MCF 10A (cell line): ENCODE measurements around the gene GSG1L. TPM values are rescaled to one million over a fixed set of nuclear protein-coding genes. Genes with fewer than 3 reads are reported as not detected.

ENCODE experiments used
- BruUV-seq: library from RNA; stranded (reverse); fragments of 400-500 nt; replicated peaks from 2 replicates; lab custom pipeline; 2021; lab: Mats Ljungman, UMichigan
- CTCF ChIA-PET: fragments of 300-600 bp; sonication (Branson Sonifier 250); formaldehyde crosslinking; extraction: SDS; loops from one replicate; lab custom pipeline; 2021; ENCODE audit warnings: antibody characterized with exemption, inconsistent platforms; lab: Yijun Ruan, JAX
- POLR2A ChIA-PET: fragments of 300-600, 350-650 bp; sonication (Branson Sonifier 250); formaldehyde crosslinking; extraction: SDS; loops from one replicate; lab custom pipeline; 2020; ENCODE audit warnings: antibody characterized with exemption, inconsistent platforms; lab: Yijun Ruan, JAX
- DNase-seq: peaks from one replicate; pipeline ENCODE4 v3.0.0-alpha.2; 2018; ENCODE audit not compliant: unreplicated experiment
- H3K27ac Mint-ChIP-seq: one replicate; pipeline ENCODE4 v1.8.0; 2022; ENCODE audit warnings: mild to moderate bottlenecking, low read depth, mixed read lengths; ENCODE audit not compliant: unreplicated experiment
- H3K27me3 Mint-ChIP-seq: one replicate; pipeline ENCODE4 v1.8.0; 2022; ENCODE audit warnings: mixed read lengths; ENCODE audit not compliant: insufficient read depth, unreplicated experiment
- H3K36me3 Mint-ChIP-seq: one replicate; pipeline ENCODE4 v1.8.0; 2022; ENCODE audit warnings: mild to moderate bottlenecking, moderate library complexity, mixed read lengths; ENCODE audit not compliant: insufficient read depth, unreplicated experiment
- H3K4me1 Mint-ChIP-seq: one replicate; pipeline ENCODE4 v1.8.0; 2022; ENCODE audit warnings: mixed read lengths; ENCODE audit not compliant: insufficient read depth, unreplicated experiment
- H3K4me3 Mint-ChIP-seq: one replicate; pipeline ENCODE4 v1.8.0; 2022; ENCODE audit warnings: mild to moderate bottlenecking, moderate library complexity, mixed read lengths; ENCODE audit not compliant: unreplicated experiment
- H3K9me3 Mint-ChIP-seq: one replicate; pipeline ENCODE4 v1.8.0; 2022; ENCODE audit warnings: mixed read lengths; ENCODE audit not compliant: unreplicated experiment
- CTCF ChIP-seq: fragments of 200-600 bp; IDR thresholded peaks from one replicate; pipeline ENCODE4 v1.8.0; 2022; ENCODE audit warnings: antibody characterized with exemption, mild to moderate bottlenecking; ENCODE audit not compliant: unreplicated experiment
- intact Hi-C: fragments of 100-400 bp; cut with micrococcal nuclease; formaldehyde crosslinking; loops from 2 replicates; pipeline ENCODE4 v1.14.1; 2022
- total RNA-seq: library from RNA; stranded (reverse); gene quantifications from 2 replicates; pipeline ENCODE4 v1.2.3, GENCODE V29; 2022

The GSG1L gene
- total RNA-seq, 1 experiment from 2014 or later, result not detected

GRCh38 chr16:28001642-28002041 lies 61.9 kb downstream of the GSG1L start:
- H3K27me3 Mint-ChIP-seq, result no peaks in the 10 kb centered on the region
- CTCF ChIA-PET, result no interaction called here
- H3K4me1 Mint-ChIP-seq, result no peaks in the 10 kb centered on the region
- TF ChIP-seq CTCF, result no peak
- no peak overlapping the region for H3K27ac Mint-ChIP-seq
- no peaks in the 10 kb centered on the region for H3K36me3 Mint-ChIP-seq
- POLR2A ChIA-PET, result no interaction called here
- H3K9me3 Mint-ChIP-seq, result no peaks in the 10 kb centered on the region
- intact Hi-C loops, result no loop called here
- DNase-seq, result no peak
- BruUV-seq, result no TSS peak
- H3K4me3 Mint-ChIP-seq, result no peak overlapping the region

DNA sequence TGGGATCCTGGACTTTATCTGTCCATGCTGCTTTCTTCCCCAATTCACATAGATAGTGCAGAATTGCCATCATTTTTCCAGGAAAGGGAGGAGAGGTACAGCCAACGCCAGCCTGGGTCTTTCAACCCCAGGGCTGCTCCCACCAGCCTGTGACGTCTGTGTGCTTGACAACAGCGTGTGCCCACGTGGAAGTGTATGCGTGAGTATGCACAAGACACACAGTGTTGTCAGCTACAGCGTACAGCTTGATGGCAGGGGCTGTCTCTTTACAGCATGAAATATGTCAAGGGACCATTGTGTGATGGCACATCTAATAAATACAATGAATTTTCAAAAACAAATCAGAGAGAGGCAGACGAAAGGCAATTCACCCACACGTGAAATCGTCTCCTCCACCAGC lies 62.3 kb downstream of the GSG1L start:
- Mint-ChIP-seq H3K36me3 (no peaks in the 10 kb centered on the region), H3K4me3 (no peak overlapping the region), H3K27me3 (no peaks in the 10 kb centered on the region), H3K27ac (no peak overlapping the region), H3K4me1 (no peaks in the 10 kb centered on the region), H3K9me3 (peaks cover 2% of the 10 kb centered on the region)
- no peak for TF ChIP-seq CTCF
- BruUV-seq, result no TSS peak
- ChIA-PET POLR2A (no interaction called here), CTCF (interaction anchor here (0.5 to 1.2 kb wide), 2 partner anchors 13 to 28 kb away, joined by 3 to 5 read pairs; no protein-coding TSS in a partner anchor)
- no peak for DNase-seq
- intact Hi-C loops, result no loop called here

DNA sequence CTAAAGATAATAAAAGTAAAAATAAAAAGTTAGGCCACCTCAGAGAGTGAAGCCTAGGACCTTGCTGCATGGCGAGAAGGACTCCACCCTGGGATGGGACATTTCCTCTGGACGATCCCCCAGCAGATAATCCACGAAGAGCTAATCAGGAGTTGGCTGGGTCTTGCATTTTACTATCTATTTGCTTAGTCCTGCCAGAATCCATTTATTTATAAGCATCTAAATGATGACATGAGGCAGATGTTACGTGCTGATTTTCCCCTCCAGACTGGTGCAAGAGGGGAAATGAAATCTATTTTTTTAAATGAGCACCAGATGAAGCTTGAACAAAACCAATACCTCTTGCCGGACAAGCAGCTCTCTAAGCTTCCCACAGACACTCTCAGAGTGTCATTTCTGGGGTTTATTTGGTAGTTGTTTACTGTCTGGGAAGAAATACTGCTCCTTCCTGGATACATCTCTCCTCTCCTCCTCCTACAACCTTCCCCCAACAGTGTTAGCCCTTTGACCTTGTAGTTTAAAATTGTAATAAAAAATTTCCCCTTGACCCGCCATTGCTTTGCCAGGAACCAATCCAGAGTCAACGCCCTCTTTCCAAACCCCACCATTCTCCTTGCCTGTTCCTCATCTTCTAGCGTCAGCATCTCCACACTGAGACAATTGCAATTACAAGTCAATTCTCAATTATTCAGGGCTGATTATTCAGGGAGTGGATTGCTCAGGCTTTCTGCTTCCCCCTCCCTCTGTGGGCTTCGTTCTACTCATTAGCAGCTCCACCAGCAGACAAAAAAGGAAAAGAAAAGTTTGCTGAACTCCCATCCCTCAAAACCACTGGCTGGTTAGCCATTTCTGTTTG lies 63.0 kb downstream of the GSG1L start:
- POLR2A ChIA-PET, result no interaction called here
- DNase-seq, result no peak
- H3K9me3 Mint-ChIP-seq, result peaks cover 6% of the 10 kb centered on the region
- H3K4me3 Mint-ChIP-seq, result no peak overlapping the region
- H3K27ac Mint-ChIP-seq, result no peak overlapping the region
- H3K36me3 Mint-ChIP-seq, result no peaks in the 10 kb centered on the region
- intact Hi-C loops, result no loop called here
- CTCF ChIA-PET, result interaction anchor here (0.5 to 1.2 kb wide), 2 partner anchors 13 to 28 kb away, joined by 3 to 5 read pairs; no protein-coding TSS in a partner anchor
- TF ChIP-seq CTCF, result no peak
- no TSS peak for BruUV-seq
- no peaks in the 10 kb centered on the region for H3K27me3 Mint-ChIP-seq
- H3K4me1 Mint-ChIP-seq, result no peaks in the 10 kb centered on the region

GRCh38 chr16:27999687-28000086 lies 63.8 kb downstream of the GSG1L start:
- Mint-ChIP-seq H3K4me3 (no peak overlapping the region), H3K36me3 (no peaks in the 10 kb centered on the region), H3K9me3 (peaks cover 6% of the 10 kb centered on the region), H3K4me1 (no peaks in the 10 kb centered on the region), H3K27ac (no peak overlapping the region), H3K27me3 (no peaks in the 10 kb centered on the region)
- intact Hi-C loops, result no loop called here
- TF ChIP-seq CTCF, result no peak
- no peak for DNase-seq
- ChIA-PET CTCF (no interaction called here), POLR2A (no interaction called here)
- BruUV-seq, result no TSS peak
